ENCODE measurements around the gene ARSI. TPM values are rescaled to one million over a fixed set of nuclear protein-coding genes. Genes with fewer than 3 reads are reported as not detected.

Gene ARSI
- total RNA-seq, 1 donor from 2014 or later = 0.65 TPM

- no peak for DNase-seq (ENCODE audit: low spot score)
Measured at GRCh38 chr5:150294551-150295071, 8.1 kb downstream of the ARSI start.

- no peak for DNase-seq (ENCODE audit: low spot score)
Measured at GRCh38 chr5:150293091-150293941, 9.4 kb downstream of the ARSI start.

- DNase-seq (ENCODE audit: low spot score) = no peak
Measured at GRCh38 chr5:150291388-150292385, 11.0 kb downstream of the ARSI start.

- no peak for DNase-seq (ENCODE audit: low spot score)
Measured at GRCh38 chr5:150289551-150290390, 12.9 kb downstream of the ARSI start, which contains the start of gene CAMK2A. Gene CAMK2A (minus strand): TSS chr5:150289773. CDS start chr5:150289625, 148 bp downstream.

GRCh38 chr5:150288791-150289190, 13.9 kb downstream of the ARSI start:
- DNase-seq (ENCODE audit: low spot score) = no peak

- no peak for DNase-seq (ENCODE audit: low spot score)
Measured at GRCh38 chr5:150288361-150288760, 14.3 kb downstream of the ARSI start.

GRCh38 chr5:150286820-150287219, 15.9 kb downstream of the ARSI start:
- DNase-seq (ENCODE audit: low spot score) = no peak

DNA sequence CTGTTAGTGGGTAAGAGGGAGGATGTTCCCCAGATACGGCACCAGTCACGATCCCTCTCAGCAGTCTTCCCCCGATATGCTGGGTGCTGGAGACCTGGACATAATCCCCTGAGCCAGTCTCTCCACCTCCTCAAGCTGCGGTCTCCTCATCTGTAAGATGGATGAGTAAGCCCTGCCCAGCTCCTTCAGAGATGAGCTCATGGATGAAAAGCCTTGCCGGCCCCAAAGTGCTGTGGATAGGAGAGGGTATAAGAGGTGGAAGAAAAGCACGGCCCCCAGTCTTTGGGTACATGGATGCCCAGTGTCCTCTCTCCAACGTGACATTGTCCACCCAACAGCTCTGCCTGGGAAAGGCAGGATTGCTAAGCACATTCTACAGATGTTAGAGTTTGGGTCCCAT, 17.6 kb downstream of the ARSI start:
- DNase-seq (ENCODE audit: low spot score) = no peak

DNA sequence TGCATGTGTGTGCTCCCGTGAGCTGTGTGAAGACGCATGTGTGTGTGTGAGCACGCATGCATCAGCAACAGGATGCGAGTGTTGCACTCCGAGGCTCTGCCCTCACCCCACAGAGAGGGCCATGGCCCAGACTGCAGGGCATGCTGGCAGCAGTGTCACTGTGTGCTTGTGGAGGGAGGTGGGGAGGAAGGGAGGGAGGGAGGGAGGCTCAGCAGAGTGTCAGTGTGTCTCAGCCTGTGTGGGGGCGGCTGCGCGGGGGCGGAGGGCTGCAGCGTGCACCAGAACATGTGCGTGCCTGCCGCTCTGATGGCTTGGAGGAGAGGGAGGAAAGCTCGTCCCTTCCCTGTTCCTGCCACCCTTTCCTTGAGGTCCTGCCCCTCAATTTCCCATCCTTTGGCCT, 18.4 kb downstream of the ARSI start:
- no peak for DNase-seq (ENCODE audit: low spot score)

DNA sequence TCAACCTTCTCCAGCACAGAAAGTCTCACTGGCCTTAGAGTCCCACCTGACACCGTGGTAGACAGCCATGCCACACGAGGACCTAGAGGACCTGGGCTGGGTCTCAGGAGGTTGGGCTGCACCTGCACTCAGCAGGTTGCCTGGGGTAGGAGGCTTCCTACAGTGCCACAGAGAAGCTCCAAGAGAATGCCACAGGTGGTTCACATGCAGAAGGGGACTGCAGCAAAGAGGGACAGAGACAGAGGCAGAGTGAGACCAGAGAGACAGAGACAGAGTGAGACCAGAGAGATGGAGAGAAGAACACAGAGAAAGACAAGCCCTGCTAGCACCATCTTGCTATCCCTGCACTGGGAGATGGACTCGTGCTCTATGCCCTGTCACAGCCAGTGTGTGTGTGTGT, 18.8 kb downstream of the ARSI start:
- no peak for DNase-seq (ENCODE audit: low spot score)

GRCh38 chr5:150281987-150282386, 20.7 kb downstream of the ARSI start:
- DNase-seq (ENCODE audit: low spot score) = no peak

DNA sequence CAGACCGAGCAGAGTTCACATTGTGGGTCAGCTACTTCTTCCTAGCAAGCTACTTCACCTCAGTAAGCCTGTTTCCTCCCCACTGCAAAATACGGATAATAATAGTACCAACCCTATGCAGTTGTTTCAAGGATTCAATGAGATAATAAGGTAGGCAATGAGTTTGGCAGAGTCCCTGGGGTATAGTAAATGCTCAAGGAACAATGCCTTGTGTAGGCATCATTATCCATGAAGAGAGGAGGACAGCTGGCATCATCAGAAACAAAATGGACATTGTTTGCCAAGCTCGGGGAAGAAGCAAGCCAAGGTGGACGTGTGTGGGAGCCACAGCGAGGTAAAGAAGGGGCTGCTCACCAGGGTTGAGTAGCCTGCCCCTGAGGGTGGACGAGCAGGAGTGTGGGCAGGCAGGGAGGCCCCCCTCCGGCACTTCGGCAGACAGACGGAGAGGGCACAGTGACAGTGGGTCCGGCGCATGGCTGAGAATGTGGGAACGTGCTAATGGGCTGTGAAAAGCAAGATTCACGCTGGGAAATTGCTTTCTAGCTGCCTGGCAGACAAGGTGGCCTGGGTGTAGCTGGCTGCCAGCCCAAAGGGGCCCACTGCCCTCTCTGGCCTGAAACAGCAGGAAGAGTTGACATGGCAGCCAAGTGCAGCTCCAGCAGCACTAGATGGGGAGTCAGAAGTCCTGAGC, 23.2 kb downstream of the ARSI start:
- no peak for DNase-seq (ENCODE audit: low spot score)

- DNase-seq (ENCODE audit: low spot score) = no peak
Measured at GRCh38 chr5:150278916-150279315, 23.8 kb downstream of the ARSI start.

GRCh38 chr5:150278046-150278730, 24.5 kb downstream of the ARSI start:
- DNase-seq (ENCODE audit: low spot score) = no peak

- DNase-seq (ENCODE audit: low spot score) = no peak
Measured at GRCh38 chr5:150277043-150277442, 25.7 kb downstream of the ARSI start.

- DNase-seq (ENCODE audit: low spot score) = no peak
Measured at GRCh38 chr5:150274811-150275210, 27.9 kb downstream of the ARSI start.

DNA sequence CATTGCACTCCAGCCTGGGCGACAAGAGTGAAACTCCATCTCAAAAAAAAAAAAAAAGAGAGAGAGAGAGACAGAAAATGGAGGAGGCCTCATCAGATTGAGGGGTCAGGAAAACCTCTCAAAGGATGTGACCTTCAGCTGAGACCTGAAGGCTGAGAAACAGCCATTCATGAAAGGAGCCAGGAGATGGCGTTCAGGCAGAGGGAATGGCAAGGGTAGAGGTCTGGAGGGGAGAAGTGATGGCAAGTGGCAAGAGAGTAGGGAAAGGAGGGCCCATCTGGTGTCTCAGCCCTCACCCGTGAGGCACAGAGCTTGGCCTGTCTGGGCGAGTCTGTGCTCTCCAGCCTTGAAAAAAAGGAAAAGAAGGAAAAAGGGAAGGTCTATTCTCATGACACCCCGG, 30.2 kb downstream of the ARSI start:
- DNase-seq (ENCODE audit: low spot score) = no peak

DNA sequence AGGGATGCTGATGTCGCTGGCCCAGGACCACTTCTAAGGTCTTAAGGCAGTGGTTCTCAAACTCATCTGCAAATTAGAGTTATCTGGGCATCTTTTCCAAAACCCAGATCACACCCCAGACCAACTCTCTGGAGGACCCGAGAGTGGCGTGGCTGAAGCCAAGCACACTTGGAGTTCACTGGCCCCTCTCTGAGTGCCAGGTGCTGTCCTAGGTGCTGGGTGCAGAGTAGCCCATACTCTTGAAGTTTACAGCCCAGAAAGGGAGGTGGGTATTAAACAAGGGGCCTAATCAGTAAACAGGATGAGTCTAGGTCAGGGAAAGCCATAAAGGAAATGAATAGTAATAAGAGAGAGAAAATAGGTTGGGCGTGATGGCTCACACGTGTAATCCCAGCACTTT, 30.8 kb downstream of the ARSI start:
- DNase-seq (ENCODE audit: low spot score) = no peak

- DNase-seq (ENCODE audit: low spot score) = no peak
Measured at GRCh38 chr5:150271296-150271692, 31.4 kb downstream of the ARSI start.

All from ureter (tissue), 1 donor.